K562 (cell line): ENCODE data around the gene FKRP. TPM values are rescaled to one million over a fixed set of nuclear protein-coding genes. Genes with fewer than 3 reads are reported as not detected.

Experiments
- ATF4 ChIP-seq: fragments of 450-650 bp; formaldehyde crosslinking; IDR thresholded peaks from 2 replicates; pipeline ENCODE4 v1.4.0; 2022; ENCODE audit warnings: mild to moderate bottlenecking, moderate library complexity
- ATF7 ChIP-seq: fragments of 450-650 bp; IDR thresholded peaks from 2 replicates; pipeline ENCODE4 v1.7.1; 2014; ENCODE audit warnings: mild to moderate bottlenecking, moderate library complexity
- BHLHE40 ChIP-seq: IDR thresholded peaks from 2 replicates; pipeline ENCODE4 v1.6.1; 2011; ENCODE audit warnings: low read length, improper control_type of control experiment
- CBX2 ChIP-seq: fragments of 200-600 bp; sonication (generic); IDR thresholded peaks from one replicate; pipeline ENCODE4 v1.6.1; 2012; ENCODE audit warnings: mild to moderate bottlenecking, low read length, inconsistent platforms; ENCODE audit not compliant: insufficient read depth, poor library complexity, severe bottlenecking
- CGGBP1 ChIP-seq: fragments of 250-450 bp; sonication (Bioruptor Pico); IDR thresholded peaks from 2 replicates; pipeline ENCODE4 v1.9.0; 2021; ENCODE audit warnings: mild to moderate bottlenecking
- DEAF1 ChIP-seq: fragments of 450-650 bp; formaldehyde crosslinking; IDR thresholded peaks from 2 replicates; pipeline ENCODE4 v1.4.0; 2020; ENCODE audit warnings: mild to moderate bottlenecking, moderate library complexity
- FIP1L1 ChIP-seq: fragments of 200-400 bp; formaldehyde crosslinking; IDR thresholded peaks from 2 replicates; pipeline ENCODE4 v1.6.1; 2018; ENCODE audit warnings: mild to moderate bottlenecking, low read depth, low read length; ENCODE audit not compliant: poor library complexity, severe bottlenecking
- FOXK1 ChIP-seq: sonication (generic); formaldehyde crosslinking; IDR thresholded peaks from 2 replicates; pipeline ENCODE4 v1.8.0; 2022; ENCODE audit warnings: missing genetic modification reagents, mild to moderate bottlenecking, borderline replicate concordance
- LCOR ChIP-seq: sonication (generic); formaldehyde crosslinking; IDR thresholded peaks from 2 replicates; pipeline ENCODE4 v1.8.0; 2022; ENCODE audit warnings: mild to moderate bottlenecking, missing genetic modification reagents
- NBN ChIP-seq: fragments of 450-650 bp; IDR thresholded peaks from 2 replicates; pipeline ENCODE4 v1.6.1; 2016; ENCODE audit warnings: low read depth, mild to moderate bottlenecking
- RAD21 ChIP-seq, 2 experiments: fragments of 250-450 bp in 1 of 2; fragments of 450-650 bp in 1 of 2; sonication (Bioruptor Pico) in 1 of 2; formaldehyde crosslinking in 1 of 2; IDR thresholded peaks in 1 of 2; conservative IDR thresholded peaks in 1 of 2; 2 replicates each; pipeline versions ENCODE4 v1.4.0 to v1.8.0; 2020 to 2022; ENCODE audit warnings: mild to moderate bottlenecking in 2 of 2, moderate library complexity in 1 of 2
- SMAD3 ChIP-seq: fragments of 450-650 bp; formaldehyde crosslinking; conservative IDR thresholded peaks from 2 replicates; pipeline ENCODE4 v1.4.0; 2020; ENCODE audit warnings: mild to moderate bottlenecking
- SMAD4 ChIP-seq: fragments of 250-450 bp; sonication (Bioruptor Pico); conservative IDR thresholded peaks from 2 replicates; pipeline ENCODE4 v1.8.0; 2021; ENCODE audit warnings: inconsistent platforms, mild to moderate bottlenecking, moderate library complexity
- SMARCA5 ChIP-seq: fragments of 450-650 bp; IDR thresholded peaks from 2 replicates; pipeline ENCODE4 v1.6.1; 2016
- TOE1 ChIP-seq, 2 experiments: fragments of 450-650 bp in 1 of 2; sonication (generic) in 1 of 2; formaldehyde crosslinking in 1 of 2; IDR thresholded peaks; 2 replicates each; pipeline versions ENCODE4 v1.7.1 to v1.8.0; 2016 to 2022; ENCODE audit warnings: borderline replicate concordance in 2 of 2, mild to moderate bottlenecking in 2 of 2, antibody characterized with exemption in 1 of 2, inconsistent platforms in 1 of 2, low read depth in 1 of 2, missing genetic modification reagents in 1 of 2, moderate library complexity in 1 of 2
- ZBTB7A ChIP-seq: IDR thresholded peaks from 2 replicates; pipeline ENCODE4 v1.6.1; 2011; ENCODE audit warnings: low read depth, mild to moderate bottlenecking, low read length, moderate library complexity, borderline replicate concordance; ENCODE audit not compliant: control insufficient read depth
- polyA plus RNA-seq, 8 experiments: library from polyadenylated mRNA; depleted of rRNA in 4 of 8; stranded (reverse) in 5 of 8; unstranded in 3 of 8; fragments of >200 nt; fragmentation: Nextera tagmentation in 2 of 8; fragmentation: Illumina TruSeq in 1 of 8; extraction: Ambion mirVana in 2 of 8; extraction: Trizol in 1 of 8; gene quantifications; 2 replicates each; pipeline versions ENCODE4 v1.2.1 to v1.2.3, GENCODE V29; 2011 to 2014; ENCODE audit warnings: inconsistent platforms in 1 of 8, missing spikeins in 1 of 8
- total RNA-seq, 7 experiments: library from RNA; depleted of rRNA in 6 of 7; stranded (reverse); fragments of >200 nt in 6 of 7; fragmentation: Illumina TruSeq in 2 of 7; extraction: Trizol in 2 of 7; gene quantifications; 2 replicates each; pipeline versions ENCODE4 v1.2.1 to v1.2.3, GENCODE V29; 2011 to 2021; ENCODE audit warnings: low replicate concordance in 1 of 7
- TF ChIP-seq, protein P1 (sequence below): fragments of 250-450 bp; sonication (Bioruptor Pico); IDR thresholded peaks from 2 replicates; pipeline ENCODE4 v1.4.0; 2020; ENCODE audit warnings: mild to moderate bottlenecking
- TF ChIP-seq, protein P2 (sequence below): fragments of 450-650 bp; formaldehyde crosslinking; IDR thresholded peaks from 2 replicates; pipeline ENCODE4 v1.4.0; 2020; ENCODE audit warnings: mild to moderate bottlenecking, mixed read lengths

FKRP gene
- total and polyA plus RNA-seq, 9 of the 15 experiments (the other 6 are each of a cell fraction or from before 2014, with no cell fraction given) = 0.68 to 16.1 (median 6.5) TPM

DNA sequence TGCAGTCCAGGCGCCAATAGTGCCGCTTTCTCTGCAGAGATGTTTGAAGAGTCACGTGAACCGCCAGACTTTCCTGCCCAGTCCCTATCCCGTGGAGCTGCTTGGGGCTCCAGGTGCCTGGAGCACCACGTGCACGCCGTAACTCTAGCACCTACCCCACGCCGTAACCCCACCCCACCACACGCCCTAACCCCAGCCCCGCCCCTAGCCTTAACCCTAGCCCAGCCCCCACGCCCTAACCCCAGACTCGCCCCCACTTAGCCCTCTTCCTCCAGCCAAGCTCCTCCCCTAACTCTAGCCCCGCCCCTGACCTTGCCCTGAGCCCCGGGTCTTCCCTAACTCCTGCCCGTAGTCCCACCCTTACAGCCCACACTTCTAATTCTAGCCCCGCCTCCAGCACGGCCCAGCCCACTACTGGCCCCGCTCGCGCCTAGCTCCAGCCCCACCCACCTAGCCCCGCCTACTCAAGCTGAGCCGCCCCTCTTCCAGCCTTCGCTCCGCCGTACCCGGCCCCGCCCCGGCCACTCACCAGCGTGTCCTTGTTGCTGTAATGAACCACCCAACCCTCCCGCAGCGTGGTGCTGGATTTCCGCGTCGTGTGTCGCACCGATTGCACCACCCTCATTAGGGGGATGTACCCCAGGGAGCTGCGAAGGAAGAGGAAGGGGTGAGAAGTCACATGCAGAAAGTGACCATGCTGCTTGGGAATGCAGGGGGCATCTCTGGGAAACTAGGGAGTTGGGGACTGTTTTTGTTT, 48.5 kb upstream of the FKRP start (continued):
- TF ChIP-seq, protein P1, sequence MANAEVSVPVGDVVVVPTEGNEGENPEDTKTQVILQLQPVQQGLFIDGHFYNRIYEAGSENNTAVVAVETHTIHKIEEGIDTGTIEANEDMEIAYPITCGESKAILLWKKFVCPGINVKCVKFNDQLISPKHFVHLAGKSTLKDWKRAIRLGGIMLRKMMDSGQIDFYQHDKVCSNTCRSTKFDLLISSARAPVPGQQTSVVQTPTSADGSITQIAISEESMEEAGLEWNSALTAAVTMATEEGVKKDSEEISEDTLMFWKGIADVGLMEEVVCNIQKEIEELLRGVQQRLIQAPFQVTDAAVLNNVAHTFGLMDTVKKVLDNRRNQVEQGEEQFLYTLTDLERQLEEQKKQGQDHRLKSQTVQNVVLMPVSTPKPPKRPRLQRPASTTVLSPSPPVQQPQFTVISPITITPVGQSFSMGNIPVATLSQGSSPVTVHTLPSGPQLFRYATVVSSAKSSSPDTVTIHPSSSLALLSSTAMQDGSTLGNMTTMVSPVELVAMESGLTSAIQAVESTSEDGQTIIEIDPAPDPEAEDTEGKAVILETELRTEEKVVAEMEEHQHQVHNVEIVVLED (CRISPR knock-in tag) = peak; percentile 44; the same call in 1 of the 2 replicates
- TF ChIP-seq CGGBP1 (CRISPR knock-in tag) = no peak
- 0 out of 4 replicates have a peak, but pooled peaks of 1 of the 2 experiments have one; percentile 10 for TF ChIP-seq RAD21 (CRISPR knock-in tag; conservative IDR thresholded peaks at IDR 0.05 in 1 of 2, IDR thresholded peaks at IDR 0.05 in 1 of 2)
- peak; percentile 27; the same call in 1 of the 2 replicates for TF ChIP-seq NBN
- TF ChIP-seq FOXK1 (CRISPR knock-in tag) = peak; percentile 98; the same call in 1 of the 2 replicates
- TF ChIP-seq TOE1 (IDR thresholded peaks at IDR 0.05; ENCODE audit: borderline replicate concordance) = peak; percentile 14; the same call in 1 of the 2 replicates
- no peak for TF ChIP-seq TOE1 (CRISPR knock-in tag; IDR thresholded peaks at IDR 0.05; ENCODE audit: borderline replicate concordance, low read depth)
- 0 out of 2 replicates have a peak, but pooled peaks have one; percentile 23 for TF ChIP-seq SMAD3 (CRISPR knock-in tag)
- TF ChIP-seq ATF7 = peak; percentile 54; the same call in 1 of the 2 replicates
- TF ChIP-seq LCOR = peak; percentile 67; the same call in 1 of the 2 replicates
- TF ChIP-seq SMARCA5 = no peak
- TF ChIP-seq, protein P2, sequence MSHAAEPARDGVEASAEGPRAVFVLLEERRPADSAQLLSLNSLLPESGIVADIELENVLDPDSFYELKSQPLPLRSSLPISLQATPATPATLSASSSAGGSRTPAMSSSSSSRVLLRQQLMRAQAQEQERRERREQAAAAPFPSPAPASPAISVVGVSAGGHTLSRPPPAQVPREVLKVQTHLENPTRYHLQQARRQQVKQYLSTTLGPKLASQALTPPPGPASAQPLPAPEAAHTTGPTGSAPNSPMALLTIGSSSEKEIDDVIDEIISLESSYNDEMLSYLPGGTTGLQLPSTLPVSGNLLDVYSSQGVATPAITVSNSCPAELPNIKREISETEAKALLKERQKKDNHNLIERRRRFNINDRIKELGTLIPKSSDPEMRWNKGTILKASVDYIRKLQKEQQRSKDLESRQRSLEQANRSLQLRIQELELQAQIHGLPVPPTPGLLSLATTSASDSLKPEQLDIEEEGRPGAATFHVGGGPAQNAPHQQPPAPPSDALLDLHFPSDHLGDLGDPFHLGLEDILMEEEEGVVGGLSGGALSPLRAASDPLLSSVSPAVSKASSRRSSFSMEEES (CRISPR knock-in tag) = peak; percentile 13; the same call in 1 of the 2 replicates
- TF ChIP-seq ATF4 (CRISPR knock-in tag) = peak; percentile 83
- no peak for TF ChIP-seq FIP1L1
- no peak for TF ChIP-seq DEAF1 (CRISPR knock-in tag)
- TF ChIP-seq BHLHE40 = peak; percentile 74
- TF ChIP-seq SMAD4 (CRISPR knock-in tag) = peak; percentile 54
- TF ChIP-seq CBX2 = no peak
- TF ChIP-seq ZBTB7A = peak; percentile 79
